Activated CD8-positive, alpha-beta memory T cell treated with anti-CD3 and anti-CD28 coated beads, Interleukin-2, amount 50 U/mL, for 4 hours (primary cell): Measurements from ENCODE around the gene ADGB.

Experiments
- DNase-seq: peaks from one replicate; pipeline ENCODE4 v3.0.0-alpha.2; 2020

The ADGB gene

GRCh38 chr6:146635165-146635564 lies 36.4 kb downstream of the ADGB start:
- no peak for DNase-seq

GRCh38 chr6:146636481-146636880 lies 37.7 kb downstream of the ADGB start:
- no peak for DNase-seq

- DNase-seq, result no peak
Measured at GRCh38 chr6:146642921-146643320, 44.1 kb downstream of the ADGB start.

GRCh38 chr6:146650799-146651481 lies 52.2 kb downstream of the ADGB start:
- no peak for DNase-seq

- DNase-seq, result no peak
Measured at GRCh38 chr6:146651482-146651863, 52.7 kb downstream of the ADGB start.

- DNase-seq, result no peak
Measured at GRCh38 chr6:146657432-146657831, 58.7 kb downstream of the ADGB start.

GRCh38 chr6:146664871-146665360 lies 66.1 kb downstream of the ADGB start:
- DNase-seq, result no peak

GRCh38 chr6:146666909-146667308 lies 68.1 kb downstream of the ADGB start:
- DNase-seq, result no peak

- DNase-seq, result no peak
Measured at GRCh38 chr6:146670161-146670560, 71.4 kb downstream of the ADGB start.

- no peak for DNase-seq
Measured at GRCh38 chr6:146673069-146673468, 74.3 kb downstream of the ADGB start.

GRCh38 chr6:146679386-146679785 lies 80.6 kb downstream of the ADGB start:
- no peak for DNase-seq

- DNase-seq, result no peak
Measured at GRCh38 chr6:146682919-146683318, 84.1 kb downstream of the ADGB start.

- DNase-seq, result no peak
Measured at GRCh38 chr6:146689806-146690205, 91.0 kb downstream of the ADGB start.

- no peak for DNase-seq
Measured at GRCh38 chr6:146693342-146693741, 94.6 kb downstream of the ADGB start.

GRCh38 chr6:146697921-146698320 lies 99.1 kb downstream of the ADGB start:
- no peak for DNase-seq

GRCh38 chr6:146700078-146700686 lies 101.4 kb downstream of the ADGB start:
- DNase-seq, result peak; percentile 14

GRCh38 chr6:146701632-146702031 lies 102.9 kb downstream of the ADGB start:
- DNase-seq, result no peak

- no peak for DNase-seq
Measured at GRCh38 chr6:146709036-146709622, 110.4 kb downstream of the ADGB start.

- DNase-seq, result no peak
Measured at GRCh38 chr6:146719387-146719786, 120.6 kb downstream of the ADGB start.

- DNase-seq, result no peak
Measured at GRCh38 chr6:146739696-146740095, 140.9 kb downstream of the ADGB start.

- DNase-seq, result no peak
Measured at GRCh38 chr6:146741609-146742008, 142.8 kb downstream of the ADGB start.

GRCh38 chr6:146753306-146753705 lies 154.5 kb downstream of the ADGB start:
- no peak for DNase-seq

GRCh38 chr6:146767632-146768031 lies 168.9 kb downstream of the ADGB start:
- DNase-seq, result no peak

GRCh38 chr6:146768722-146769121 lies 169.9 kb downstream of the ADGB start:
- no peak for DNase-seq
